C1 segment of cervical spinal cord (tissue), 14 donors: ENCODE results near the gene HRH1.
A peak's percentile ranks its signal among the peaks of the same experiment; 100 is the strongest.
"Not testable (repeated sequence)": the region's sequence is repeated elsewhere in the genome, so short reads cannot be mapped to it uniquely, and the experiment has no call there.

Experiments used
- DNase-seq, 14 donors: peaks; one replicate each; lab custom pipeline; 2025; lab: John Stamatoyannopoulos, UW

The HRH1 gene

GRCh38 chr3:11236588-11237461 lies 82.5 kb downstream of the HRH1 start:
- DNase-seq: peak in 2 of 14 donors; percentile 6 to 10

GRCh38 chr3:11238060-11238459 lies 83.8 kb downstream of the HRH1 start:
- DNase-seq: no peak

- DNase-seq: no peak
Measured at GRCh38 chr3:11238880-11239279, 84.6 kb downstream of the HRH1 start.

- no peak for DNase-seq
Measured at GRCh38 chr3:11239796-11240195, 85.5 kb downstream of the HRH1 start.

GRCh38 chr3:11240496-11240895 lies 86.2 kb downstream of the HRH1 start:
- DNase-seq: no peak

GRCh38 chr3:11244121-11244677 lies 89.9 kb downstream of the HRH1 start:
- DNase-seq: no peak

GRCh38 chr3:11245276-11245675 lies 91.0 kb downstream of the HRH1 start:
- no peak for DNase-seq

- no peak for DNase-seq
Measured at GRCh38 chr3:11245827-11246662, 91.8 kb downstream of the HRH1 start.

- no peak for DNase-seq
Measured at GRCh38 chr3:11246663-11246970, 92.3 kb downstream of the HRH1 start.

- no peak for DNase-seq
Measured at GRCh38 chr3:11247362-11247761, 93.1 kb downstream of the HRH1 start.

- DNase-seq: no peak
Measured at GRCh38 chr3:11248596-11248995, 94.3 kb downstream of the HRH1 start.

- no peak for DNase-seq
Measured at GRCh38 chr3:11250902-11251806, 96.9 kb downstream of the HRH1 start.

GRCh38 chr3:11251807-11252176 lies 97.5 kb downstream of the HRH1 start:
- no peak for DNase-seq

GRCh38 chr3:11254876-11255275 lies 100.6 kb downstream of the HRH1 start:
- no peak for DNase-seq

GRCh38 chr3:11255537-11255936 lies 101.2 kb downstream of the HRH1 start:
- not testable (repeated sequence) for DNase-seq

- DNase-seq: no peak
Measured at GRCh38 chr3:11258958-11259357, 104.7 kb downstream of the HRH1 start.

GRCh38 chr3:11260460-11260859 lies 106.2 kb downstream of the HRH1 start:
- no peak for DNase-seq

GRCh38 chr3:11269007-11269406 lies 114.7 kb downstream of the HRH1 start:
- no peak for DNase-seq

- DNase-seq: peak; percentile 60 to 97 (median 90)
Measured at GRCh38 chr3:11271986-11272904, 118.0 kb downstream of the HRH1 start, which contains the start of gene ATG7. Gene ATG7, plus strand, starts transcription at chr3:11272397. Its CDS starts 26,299 bp downstream, at chr3:11298696.

GRCh38 chr3:11272906-11273574 lies 118.7 kb downstream of the HRH1 start:
- DNase-seq: peak in 2 of 14 donors; percentile 1
